NCI-H1436 treated with DMSO at 0.1 percent for 48 hours (cell line): ENCODE measurements around the gene C6orf15.
A peak's percentile ranks its signal among the peaks of the same experiment; 100 is the strongest.

ENCODE experiments used
- DNase-seq: peaks from one replicate; lab custom pipeline; 2025; lab: John Stamatoyannopoulos, UW

The C6orf15 gene

GRCh38 chr6:31112478-31112877, at the start of gene C6orf15:
Gene C6orf15, minus strand, starts transcription at chr6:31112575. Its CDS starts 20 bp downstream, at chr6:31112555.
- DNase-seq = no peak

GRCh38 chr6:31161216-31162126, 49.1 kb upstream of the C6orf15 start:
- no peak for DNase-seq

- no peak for DNase-seq
Measured at GRCh38 chr6:31158863-31159855, 46.8 kb upstream of the C6orf15 start.

GRCh38 chr6:31158140-31158862, 45.9 kb upstream of the C6orf15 start, which contains the start of gene TCF19:
Gene TCF19, plus strand, starts transcription at chr6:31158589. Its CDS starts 881 bp downstream, at chr6:31159470.
- DNase-seq = peak; percentile 93

GRCh38 chr6:31157513-31158139, 45.3 kb upstream of the C6orf15 start, which contains the start of gene CCHCR1:
Gene CCHCR1, minus strand, starts transcription at chr6:31157802. Its CDS starts 202 bp downstream, at chr6:31157600.
- DNase-seq = no peak

GRCh38 chr6:31156641-31157040, 44.3 kb upstream of the C6orf15 start:
- no peak for DNase-seq

GRCh38 chr6:31154436-31154835, 42.1 kb upstream of the C6orf15 start:
- no peak for DNase-seq

- no peak for DNase-seq
Measured at GRCh38 chr6:31152781-31153180, 40.4 kb upstream of the C6orf15 start.

GRCh38 chr6:31149827-31150447, 37.6 kb upstream of the C6orf15 start:
- no peak for DNase-seq

- no peak for DNase-seq
Measured at GRCh38 chr6:31145386-31145785, 33.0 kb upstream of the C6orf15 start.

GRCh38 chr6:31144970-31145340, 32.6 kb upstream of the C6orf15 start:
- DNase-seq = no peak

GRCh38 chr6:31144296-31144969, 32.1 kb upstream of the C6orf15 start:
- no peak for DNase-seq

- DNase-seq = no peak
Measured at GRCh38 chr6:31143148-31143547, 30.8 kb upstream of the C6orf15 start.

- DNase-seq = no peak
Measured at GRCh38 chr6:31142361-31142761, 30.0 kb upstream of the C6orf15 start.

- no peak for DNase-seq
Measured at GRCh38 chr6:31140643-31141042, 28.3 kb upstream of the C6orf15 start.

GRCh38 chr6:31139599-31139998, 27.2 kb upstream of the C6orf15 start:
- DNase-seq = no peak

- DNase-seq = no peak
Measured at GRCh38 chr6:31138982-31139381, 26.6 kb upstream of the C6orf15 start, which contains the start of gene PSORS1C2. Gene PSORS1C2, minus strand, starts transcription at chr6:31139066. Its CDS starts 40 bp downstream, at chr6:31139026.

GRCh38 chr6:31135710-31136109, 23.3 kb upstream of the C6orf15 start:
- DNase-seq = no peak

GRCh38 chr6:31132806-31133205, 20.4 kb upstream of the C6orf15 start:
- DNase-seq = no peak

- DNase-seq = no peak
Measured at GRCh38 chr6:31131595-31131994, 19.2 kb upstream of the C6orf15 start.
